CD4-positive, alpha-beta memory T cell (primary cell): ENCODE results near the gene NR5A2. TPM values are rescaled to one million over a fixed set of nuclear protein-coding genes. Genes with fewer than 3 reads are reported as not detected.

Source experiments
- CTCF ChIA-PET: fragments of 350-600 bp; sonication (Branson Sonifier 250); formaldehyde crosslinking; loops from one replicate; lab custom pipeline; 2021; ENCODE audit warnings: inconsistent platforms; ENCODE audit not compliant: partially characterized antibody; lab: Charles Lee
- POLR2A ChIA-PET: fragments of 350-600 bp; sonication (Branson Sonifier 250); formaldehyde crosslinking; loops from one replicate; lab custom pipeline; 2021; ENCODE audit not compliant: partially characterized antibody; lab: Charles Lee
- DNase-seq, 5 donors: peaks; one replicate each; pipeline versions ENCODE4 v3.0.0 to v3.0.0-alpha.2; 2020 to 2022; ENCODE audit warnings: mixed read lengths in 1 of 5
- H3K27ac ChIP-seq: one replicate; pipeline ENCODE4 v1.7.0; 2013; ENCODE audit warnings: low read depth, low read length
- H3K27me3 ChIP-seq: 2 replicates; pipeline ENCODE4 v1.7.0; 2013; ENCODE audit warnings: mild to moderate bottlenecking, low read length, moderate library complexity; ENCODE audit not compliant: insufficient read depth
- H3K36me3 ChIP-seq: 2 replicates; pipeline ENCODE4 v1.7.0; 2013; ENCODE audit warnings: mild to moderate bottlenecking, low read length, moderate library complexity; ENCODE audit not compliant: insufficient read depth
- H3K4me1 ChIP-seq: 2 replicates; pipeline ENCODE4 v1.7.0; 2013; ENCODE audit warnings: mild to moderate bottlenecking, low read length, moderate library complexity; ENCODE audit not compliant: insufficient read depth
- H3K4me3 ChIP-seq, 2 donors: one replicate each; pipeline ENCODE4 v1.7.0; 2013; ENCODE audit warnings: low read length in 2 of 2, mild to moderate bottlenecking in 1 of 2
- H3K9me3 ChIP-seq, 2 donors: one replicate each; pipeline ENCODE4 v1.7.0; 2013; ENCODE audit warnings: low read length in 2 of 2, control low read depth in 1 of 2; ENCODE audit not compliant: control insufficient read depth in 1 of 2
- H3K27ac Mint-ChIP-seq, 7 donors: one replicate each; pipeline ENCODE4 v1.8.0; 2020 to 2021; ENCODE audit warnings: mixed read lengths in 7 of 7, mild to moderate bottlenecking in 6 of 7, inconsistent platforms in 3 of 7, moderate library complexity in 3 of 7
- H3K27me3 Mint-ChIP-seq, 2 donors: one replicate each; pipeline ENCODE4 v1.8.0; 2020 to 2021; ENCODE audit warnings: mixed read lengths in 2 of 2
- H3K36me3 Mint-ChIP-seq, 2 donors: one replicate each; pipeline ENCODE4 v1.8.0; 2020 to 2021; ENCODE audit warnings: mixed read lengths in 2 of 2, inconsistent platforms in 1 of 2, mild to moderate bottlenecking in 1 of 2
- H3K4me1 Mint-ChIP-seq, 4 donors: one replicate each; pipeline ENCODE4 v1.8.0; 2020 to 2021; ENCODE audit warnings: mixed read lengths in 4 of 4, mild to moderate bottlenecking in 1 of 4
- H3K4me3 Mint-ChIP-seq, 8 donors: one replicate each; pipeline ENCODE4 v1.8.0; 2020 to 2021; ENCODE audit warnings: mixed read lengths in 8 of 8, mild to moderate bottlenecking in 7 of 8, moderate library complexity in 6 of 8, inconsistent platforms in 3 of 8
- H3K9me3 Mint-ChIP-seq, 8 donors: one replicate each; pipeline ENCODE4 v1.8.0; 2020 to 2021; ENCODE audit warnings: mixed read lengths in 8 of 8, mild to moderate bottlenecking in 5 of 8, inconsistent platforms in 3 of 8, moderate library complexity in 1 of 8
- intact Hi-C: fragments of 100-400 bp; cut with micrococcal nuclease; formaldehyde crosslinking; loops from one replicate; pipeline ENCODE4 v1.15.1; 2023
- polyA plus RNA-seq, 2 donors: library from polyadenylated mRNA; unstranded; fragments of 300-500 nt; fragmentation: Illumina TruSeq; gene quantifications; one replicate each; pipeline ENCODE4 v1.2.3, GENCODE V29; 2021
- total RNA-seq, 2 experiments: library from RNA; stranded (reverse); gene quantifications; one replicate each; pipeline ENCODE4 v1.2.3, GENCODE V29; 2021

The NR5A2 gene
- total and polyA plus RNA-seq, 4 experiments from 2014 or later = not detected

DNA sequence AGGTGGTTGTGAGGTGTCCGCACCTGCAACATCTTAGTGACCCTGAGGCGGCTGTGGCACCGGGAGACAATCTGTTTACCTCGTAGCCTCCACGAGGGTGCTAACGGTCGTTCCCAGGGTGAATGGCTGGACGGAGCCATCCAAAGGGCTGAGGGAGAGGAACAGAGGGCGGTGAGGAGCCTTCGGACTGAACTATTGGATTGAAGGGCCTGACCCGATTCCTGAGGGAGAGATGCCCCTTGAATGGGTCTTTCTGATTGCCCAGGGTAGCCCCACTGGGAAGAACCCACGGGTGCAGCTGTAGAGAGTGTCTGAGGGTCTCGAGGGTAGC is 2.3 kb downstream of the NR5A2 start:
- Histone ChIP-seq H3K27ac (no peak overlapping the region), H3K36me3 (no peaks in the 10 kb centered on the region), H3K4me1 (peaks cover 5% of the 10 kb centered on the region), H3K27me3 (peaks cover 7% of the 10 kb centered on the region), H3K4me3 (no peak overlapping the region), H3K9me3 (no peaks in the 10 kb centered on the region)
- CTCF ChIA-PET = no interaction called here
- Mint-ChIP-seq H3K27me3 (peaks cover 32 to 40% of the 10 kb centered on the region in 2 donors), H3K27ac (no peak overlapping the region), H3K9me3 (no peaks in the 10 kb centered on the region), H3K4me1 (peaks cover 3 to 18% (median 8%) of the 10 kb centered on the region in 4 donors), H3K4me3 (peak overlapping the region in 5 of 8 donors; percentile 5 to 75 (median 56)), H3K36me3 (no peaks in the 10 kb centered on the region)
- DNase-seq = no peak
- intact Hi-C loops = no loop called here
- POLR2A ChIA-PET = no interaction called here

DNA sequence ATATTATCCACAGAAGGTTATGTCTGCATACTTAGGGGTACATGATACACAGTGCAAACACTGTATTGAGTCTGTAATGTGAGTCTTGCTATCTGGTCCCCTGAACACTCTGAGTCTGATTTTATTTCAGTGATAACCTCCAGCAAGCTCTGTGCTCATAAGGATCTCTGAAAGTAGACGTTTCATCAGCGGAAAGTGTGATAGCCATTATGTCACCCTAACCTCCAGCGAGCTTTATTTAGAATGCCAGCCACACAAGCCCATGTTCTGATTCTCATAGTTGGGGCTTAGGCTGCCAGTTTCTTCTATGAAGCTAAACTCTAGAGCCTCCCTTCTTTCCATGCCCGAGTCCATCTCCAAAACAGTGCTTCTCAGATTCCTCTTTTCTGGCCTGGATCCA is 3.3 kb downstream of the NR5A2 start:
- Mint-ChIP-seq H3K9me3 (no peaks in the 10 kb centered on the region), H3K27ac (no peak overlapping the region), H3K27me3 (peaks cover 32 to 40% of the 10 kb centered on the region in 2 donors), H3K4me1 (peaks cover 5 to 18% (median 11%) of the 10 kb centered on the region in 4 donors), H3K36me3 (no peaks in the 10 kb centered on the region), H3K4me3 (no peak overlapping the region)
- Histone ChIP-seq H3K4me3 (no peak overlapping the region), H3K9me3 (no peaks in the 10 kb centered on the region), H3K27ac (no peak overlapping the region), H3K4me1 (peaks cover 15% of the 10 kb centered on the region), H3K36me3 (no peaks in the 10 kb centered on the region), H3K27me3 (peaks cover 15% of the 10 kb centered on the region)
- DNase-seq = no peak
- intact Hi-C loops = no loop called here
- POLR2A ChIA-PET = no interaction called here
- CTCF ChIA-PET = no interaction called here

DNA sequence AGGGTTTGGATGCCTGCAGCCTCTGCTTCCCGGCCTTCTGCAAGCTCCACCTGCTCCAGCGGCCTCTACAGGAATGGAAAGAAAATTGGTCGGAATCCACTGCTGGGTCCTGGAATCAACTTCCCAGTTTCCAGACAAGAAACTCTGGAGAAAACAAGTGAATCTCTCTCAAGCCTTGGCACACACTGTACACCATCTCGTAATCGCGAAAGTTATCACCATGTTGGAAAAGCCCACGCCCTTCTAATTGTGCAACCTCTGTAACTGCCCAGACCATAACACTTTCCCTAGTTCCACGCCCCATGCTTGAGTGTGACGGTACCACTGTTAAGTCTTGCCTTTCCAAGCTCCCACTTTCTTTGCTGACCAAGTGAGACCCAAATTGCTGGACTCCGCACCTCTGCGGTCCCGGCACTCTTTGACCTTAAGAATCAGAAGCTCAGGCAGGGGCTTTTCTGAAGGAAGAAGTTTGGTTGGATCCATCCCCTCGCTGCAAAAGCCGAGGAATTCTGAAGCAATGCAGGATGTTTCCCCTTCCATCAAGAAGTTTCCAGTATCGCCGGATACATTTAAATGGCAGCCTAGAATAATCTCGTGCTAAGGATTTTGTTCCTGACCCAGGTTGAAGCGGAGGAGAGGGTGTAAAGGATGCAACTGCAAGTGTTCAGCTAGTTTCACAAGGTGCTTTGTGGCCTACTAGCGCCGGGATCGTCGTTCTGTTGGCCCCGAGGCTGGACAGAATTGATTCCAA is 6.2 kb downstream of the NR5A2 start:
- Mint-ChIP-seq H3K4me3 (no peak overlapping the region), H3K9me3 (peaks cover 0 to 2% (median 0%) of the 10 kb centered on the region in 8 donors), H3K36me3 (no peaks in the 10 kb centered on the region), H3K27me3 (peaks cover 54 to 57% of the 10 kb centered on the region in 2 donors), H3K4me1 (peaks cover 8 to 40% (median 17%) of the 10 kb centered on the region in 4 donors), H3K27ac (no peak overlapping the region)
- Histone ChIP-seq H3K27ac (no peak overlapping the region), H3K4me1 (peaks cover 18% of the 10 kb centered on the region), H3K9me3 (no peaks in the 10 kb centered on the region), H3K4me3 (no peak overlapping the region), H3K36me3 (no peaks in the 10 kb centered on the region), H3K27me3 (peaks cover 38% of the 10 kb centered on the region)
- intact Hi-C loops = no loop called here
- DNase-seq = no peak
- CTCF ChIA-PET = no interaction called here
- POLR2A ChIA-PET = no interaction called here

DNA sequence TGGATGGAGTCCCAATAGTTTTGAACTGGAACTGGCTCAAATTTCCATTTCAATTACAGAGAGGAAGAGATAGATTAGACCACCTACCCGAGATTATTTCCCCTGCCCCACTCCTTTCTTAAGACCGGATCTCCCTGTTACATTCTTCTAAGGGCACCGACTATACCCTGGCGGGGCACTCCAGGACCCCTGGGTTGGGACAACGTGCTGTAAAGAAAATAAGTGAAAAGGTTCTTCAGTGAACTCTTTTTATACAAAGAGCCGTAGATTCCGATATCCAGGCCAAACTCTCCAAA is 6.7 kb downstream of the NR5A2 start:
- H3K27me3 Mint-ChIP-seq = peaks cover 53 to 56% of the 10 kb centered on the region in 2 donors
- intact Hi-C loops = no loop called here
- no peaks in the 10 kb centered on the region for H3K36me3 Mint-ChIP-seq
- Histone ChIP-seq H3K27ac (no peak overlapping the region), H3K4me3 (no peak overlapping the region), H3K4me1 (peaks cover 15% of the 10 kb centered on the region), H3K9me3 (no peaks in the 10 kb centered on the region), H3K36me3 (no peaks in the 10 kb centered on the region), H3K27me3 (peaks cover 38% of the 10 kb centered on the region)
- H3K27ac Mint-ChIP-seq = no peak overlapping the region
- H3K9me3 Mint-ChIP-seq = peaks cover 0 to 2% (median 0%) of the 10 kb centered on the region in 8 donors
- ChIA-PET POLR2A (no interaction called here), CTCF (no interaction called here)
- H3K4me3 Mint-ChIP-seq = no peak overlapping the region
- DNase-seq = no peak
- peaks cover 6 to 36% (median 13%) of the 10 kb centered on the region in 4 donors for H3K4me1 Mint-ChIP-seq

DNA sequence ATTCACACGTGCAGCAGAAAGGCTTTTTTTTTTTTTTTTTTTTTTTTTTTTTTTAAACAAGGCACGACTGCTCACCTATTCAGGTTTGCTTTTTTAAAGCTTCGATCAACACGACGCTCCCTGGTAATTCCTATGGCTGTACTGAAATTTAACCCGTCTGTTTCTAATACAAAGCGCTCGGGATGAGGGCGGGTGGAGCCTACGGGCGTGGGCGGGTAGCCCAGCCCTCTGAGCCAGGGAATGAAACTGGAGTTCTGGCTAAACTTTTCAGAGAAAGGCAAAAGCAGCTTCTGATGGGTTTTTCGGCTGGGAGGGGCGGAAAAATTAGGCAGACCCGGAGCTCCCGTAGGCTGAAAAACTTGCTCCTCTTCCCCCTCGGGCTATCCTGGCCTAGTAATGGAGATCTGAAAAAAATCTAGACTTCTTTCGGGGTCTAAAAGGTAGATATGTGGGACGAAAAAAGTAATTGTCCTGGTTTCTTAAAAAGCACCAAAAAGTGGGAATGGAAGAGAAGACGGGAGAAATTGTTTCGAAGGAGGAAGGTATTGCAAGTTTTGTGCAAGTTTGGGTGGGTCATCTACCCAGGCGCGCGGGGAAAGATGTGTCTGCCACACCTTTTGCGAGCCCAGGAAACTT is 7.4 kb downstream of the NR5A2 start:
- H3K4me1 Mint-ChIP-seq = peaks cover 7 to 38% (median 12%) of the 10 kb centered on the region in 4 donors
- intact Hi-C loops = no loop called here
- no peaks in the 10 kb centered on the region for H3K36me3 ChIP-seq
- ChIA-PET CTCF (no interaction called here), POLR2A (no interaction called here)
- peaks cover 48 to 52% of the 10 kb centered on the region in 2 donors for H3K27me3 Mint-ChIP-seq
- H3K4me1 ChIP-seq = peaks cover 21% of the 10 kb centered on the region
- H3K4me3 Mint-ChIP-seq = no peak overlapping the region
- no peaks in the 10 kb centered on the region for H3K9me3 ChIP-seq
- DNase-seq = no peak
- no peak overlapping the region for H3K27ac Mint-ChIP-seq
- H3K36me3 Mint-ChIP-seq = no peaks in the 10 kb centered on the region
- H3K27me3 ChIP-seq = peaks cover 39% of the 10 kb centered on the region
- no peak overlapping the region for H3K4me3 ChIP-seq
- H3K27ac ChIP-seq = no peak overlapping the region
- peaks cover 0 to 2% (median 0%) of the 10 kb centered on the region in 8 donors for H3K9me3 Mint-ChIP-seq

DNA sequence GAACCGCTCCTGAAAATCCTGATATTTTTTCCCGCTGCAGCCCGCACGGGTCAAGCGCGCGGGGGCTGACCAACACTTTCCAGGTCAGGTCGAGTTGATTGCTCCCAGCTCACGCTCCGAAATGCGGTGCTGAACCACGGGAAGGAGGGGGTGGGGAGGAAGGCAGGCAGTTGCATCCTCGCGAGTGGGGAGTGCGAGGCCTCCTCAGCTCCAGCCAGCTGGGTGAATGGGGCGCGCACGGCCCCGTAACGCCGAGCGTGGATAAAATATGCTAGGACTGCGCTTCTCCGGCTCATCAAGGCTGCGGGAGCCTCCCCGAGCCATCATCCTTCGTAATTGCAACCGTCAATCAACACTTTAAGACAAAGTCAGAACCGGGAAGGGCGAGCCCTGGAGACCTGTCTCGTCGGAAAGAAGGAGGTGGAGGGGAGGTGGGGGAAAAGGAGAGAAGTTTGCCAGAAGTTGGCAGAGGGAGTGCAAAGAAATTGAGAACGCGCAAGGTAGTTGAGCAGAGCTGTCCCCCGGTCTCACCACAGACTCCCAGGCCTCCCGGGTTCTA is 8.0 kb downstream of the NR5A2 start:
- H3K9me3 Mint-ChIP-seq = peaks cover 0 to 2% (median 0%) of the 10 kb centered on the region in 8 donors
- Histone ChIP-seq H3K9me3 (no peaks in the 10 kb centered on the region), H3K4me1 (peaks cover 27% of the 10 kb centered on the region), H3K27me3 (peaks cover 45% of the 10 kb centered on the region), H3K36me3 (no peaks in the 10 kb centered on the region), H3K27ac (no peak overlapping the region), H3K4me3 (no peak overlapping the region)
- no peak for DNase-seq
- peaks cover 49 to 52% of the 10 kb centered on the region in 2 donors for H3K27me3 Mint-ChIP-seq
- no peaks in the 10 kb centered on the region for H3K36me3 Mint-ChIP-seq
- H3K27ac Mint-ChIP-seq = no peak overlapping the region
- peak overlapping the region in 4 of 8 donors; percentile 38 to 69 (median 52) for H3K4me3 Mint-ChIP-seq
- intact Hi-C loops = no loop called here
- H3K4me1 Mint-ChIP-seq = peaks cover 10 to 39% (median 14%) of the 10 kb centered on the region in 4 donors
- POLR2A ChIA-PET = no interaction called here
- CTCF ChIA-PET = no interaction called here

DNA sequence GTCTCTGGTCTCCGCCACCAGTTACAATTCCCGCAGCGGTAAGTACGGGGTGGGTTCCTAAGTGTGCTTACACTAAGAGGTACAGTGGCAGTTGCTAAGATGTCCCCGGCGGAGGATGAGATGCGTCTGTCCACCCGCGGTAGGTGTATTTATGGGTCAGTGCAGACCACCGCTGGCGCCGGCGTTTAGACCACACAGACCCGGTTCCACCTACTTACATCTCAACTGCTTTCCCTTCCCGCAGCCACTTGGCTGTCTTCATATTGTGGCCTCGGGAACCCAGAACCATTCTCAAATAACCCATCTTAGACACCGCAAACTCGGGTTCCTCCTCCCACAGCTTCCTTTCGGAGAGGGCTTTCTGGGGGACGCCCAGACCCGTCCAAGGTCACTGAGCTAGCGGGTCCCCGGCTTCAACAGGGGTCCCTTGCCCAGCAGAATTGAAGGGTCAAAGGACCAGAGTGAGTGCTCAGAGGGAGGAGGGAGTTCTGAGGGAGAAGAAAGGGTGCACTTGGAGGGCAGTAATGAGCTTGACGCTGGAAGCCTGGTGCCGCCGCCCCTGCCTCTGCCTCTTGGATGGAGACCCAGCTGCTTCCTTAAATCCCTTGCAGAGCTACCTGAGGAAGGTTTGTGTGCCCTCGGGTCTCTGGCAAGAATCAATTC is 8.6 kb downstream of the NR5A2 start:
- peak overlapping the region in 3 of 8 donors; percentile 4 to 41 (median 20) for H3K4me3 Mint-ChIP-seq
- no peak for DNase-seq
- H3K27ac ChIP-seq = no peak overlapping the region
- intact Hi-C loops = no loop called here
- no peaks in the 10 kb centered on the region for H3K9me3 ChIP-seq
- H3K4me3 ChIP-seq = no peak overlapping the region
- ChIA-PET CTCF (no interaction called here), POLR2A (no interaction called here)
- peaks cover 33% of the 10 kb centered on the region for H3K4me1 ChIP-seq
- peaks cover 10 to 41% (median 16%) of the 10 kb centered on the region in 4 donors for H3K4me1 Mint-ChIP-seq
- peaks cover 48 to 52% of the 10 kb centered on the region in 2 donors for H3K27me3 Mint-ChIP-seq
- H3K9me3 Mint-ChIP-seq = peaks cover 0 to 2% (median 0%) of the 10 kb centered on the region in 8 donors
- no peaks in the 10 kb centered on the region for H3K36me3 Mint-ChIP-seq
- no peaks in the 10 kb centered on the region for H3K36me3 ChIP-seq
- peaks cover 51% of the 10 kb centered on the region for H3K27me3 ChIP-seq
- no peak overlapping the region for H3K27ac Mint-ChIP-seq
